Epithelial cell of esophagus (primary cell): ENCODE results near the gene CCDC179.

Experiments used
- DNase-seq: peaks from one replicate; pipeline ENCODE4 v3.0.0; 2010; ENCODE audit warnings: low read depth
- H3K4me3 ChIP-seq: 2 replicates; pipeline ENCODE4 v1.5.1; 2011; ENCODE audit warnings: mild to moderate bottlenecking, low read length, control low read depth
- CTCF ChIP-seq: IDR thresholded peaks from 2 replicates; pipeline ENCODE4 v1.5.1; 2011; ENCODE audit warnings: low read depth, mild to moderate bottlenecking, low read length, control low read depth, inconsistent platforms; ENCODE audit not compliant: insufficient read depth; ENCODE audit errors: missing control alignments

Gene CCDC179

GRCh38 chr11:22860241-22860640 lies at the start of gene CCDC179:
Gene CCDC179 (minus strand): TSS chr11:22860474. CDS start chr11:22860421, 53 bp downstream.
- H3K4me3 ChIP-seq = no peak within 1 kb of the TSS
- DNase-seq = no peak
- TF ChIP-seq CTCF = no peak

- no peak for DNase-seq
- TF ChIP-seq CTCF = no peak
- H3K4me3 ChIP-seq = no peak overlapping the region
Observed at GRCh38 chr11:22903782-22904181, 43.5 kb upstream of the CCDC179 start.

- no peak overlapping the region for H3K4me3 ChIP-seq
- no peak for TF ChIP-seq CTCF
- DNase-seq = no peak
Observed at GRCh38 chr11:22901603-22902002, 41.3 kb upstream of the CCDC179 start.

- TF ChIP-seq CTCF = no peak
- DNase-seq = no peak
- no peak overlapping the region for H3K4me3 ChIP-seq
Observed at GRCh38 chr11:22900764-22901486, 40.7 kb upstream of the CCDC179 start.

GRCh38 chr11:22898036-22898435 lies 37.8 kb upstream of the CCDC179 start:
- TF ChIP-seq CTCF = no peak
- peak; percentile 13 for DNase-seq
- H3K4me3 ChIP-seq = no peak overlapping the region

- no peak for TF ChIP-seq CTCF
- DNase-seq = no peak
- H3K4me3 ChIP-seq = no peak overlapping the region
Observed at GRCh38 chr11:22890227-22890626, 30.0 kb upstream of the CCDC179 start.

GRCh38 chr11:22884217-22884616 lies 23.9 kb upstream of the CCDC179 start:
- DNase-seq = no peak
- no peak overlapping the region for H3K4me3 ChIP-seq
- no peak for TF ChIP-seq CTCF
